ENCODE data around the gene CELF4.

DNA sequence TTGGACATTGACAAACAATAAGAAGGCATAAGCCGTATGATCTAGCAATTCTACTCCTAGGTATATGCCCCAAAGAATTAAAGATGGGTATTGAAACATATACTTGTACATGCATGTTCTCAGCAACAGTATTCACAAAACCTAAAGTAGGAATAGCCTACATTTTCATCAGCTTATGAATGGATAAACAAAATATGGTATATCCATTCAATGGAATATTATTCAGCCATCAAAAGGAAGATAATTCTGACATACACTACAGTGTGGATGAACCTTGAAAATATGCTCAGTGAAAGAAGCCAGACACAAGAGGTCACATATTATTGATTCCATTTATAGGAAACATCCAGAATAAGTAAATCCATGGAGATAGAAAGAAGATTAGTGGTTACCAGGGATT is 56.0 kb downstream of the CELF4 start:
- no peak for TF ChIP-seq POLR2A (IDR thresholded peaks at IDR 0.05)
- TF ChIP-seq, protein P1, sequence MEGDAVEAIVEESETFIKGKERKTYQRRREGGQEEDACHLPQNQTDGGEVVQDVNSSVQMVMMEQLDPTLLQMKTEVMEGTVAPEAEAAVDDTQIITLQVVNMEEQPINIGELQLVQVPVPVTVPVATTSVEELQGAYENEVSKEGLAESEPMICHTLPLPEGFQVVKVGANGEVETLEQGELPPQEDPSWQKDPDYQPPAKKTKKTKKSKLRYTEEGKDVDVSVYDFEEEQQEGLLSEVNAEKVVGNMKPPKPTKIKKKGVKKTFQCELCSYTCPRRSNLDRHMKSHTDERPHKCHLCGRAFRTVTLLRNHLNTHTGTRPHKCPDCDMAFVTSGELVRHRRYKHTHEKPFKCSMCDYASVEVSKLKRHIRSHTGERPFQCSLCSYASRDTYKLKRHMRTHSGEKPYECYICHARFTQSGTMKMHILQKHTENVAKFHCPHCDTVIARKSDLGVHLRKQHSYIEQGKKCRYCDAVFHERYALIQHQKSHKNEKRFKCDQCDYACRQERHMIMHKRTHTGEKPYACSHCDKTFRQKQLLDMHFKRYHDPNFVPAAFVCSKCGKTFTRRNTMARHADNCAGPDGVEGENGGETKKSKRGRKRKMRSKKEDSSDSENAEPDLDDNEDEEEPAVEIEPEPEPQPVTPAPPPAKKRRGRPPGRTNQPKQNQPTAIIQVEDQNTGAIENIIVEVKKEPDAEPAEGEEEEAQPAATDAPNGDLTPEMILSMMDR (IDR thresholded peaks at IDR 0.05) = no peak

All from breast epithelium (tissue), 3 donors.